RWPE2 (cell line): Measurements from ENCODE around the gene HDAC9.

Experiments
- ATAC-seq: fragments of 200-7000 bp; cut with Tn5 transposase; 3 replicates; pipeline ENCODE4 v1.9.1; 2021; ENCODE audit warnings: low read depth
- DNase-seq: peaks from one replicate; pipeline ENCODE4 v3.0.0-alpha.2; 2020; ENCODE audit warnings: low spot score
- H3K27ac ChIP-seq: fragments of 450-650 bp; 2 replicates; pipeline ENCODE4 v1.5.1; 2017; ENCODE audit warnings: mild to moderate bottlenecking; ENCODE audit not compliant: poor library complexity, severe bottlenecking
- H3K27me3 ChIP-seq: fragments of 250-450 bp; sonication (Bioruptor Pico); 2 replicates; pipeline ENCODE4 v1.5.1; 2021; ENCODE audit warnings: mild to moderate bottlenecking, moderate library complexity; ENCODE audit not compliant: insufficient read depth, poor library complexity, severe bottlenecking
- H3K36me3 ChIP-seq: fragments of 250-450 bp; sonication (Bioruptor Pico); 2 replicates; pipeline ENCODE4 v1.5.1; 2020; ENCODE audit warnings: low read depth, mild to moderate bottlenecking, moderate library complexity
- H3K4me1 ChIP-seq: fragments of 250-450 bp; sonication (Bioruptor Pico); 2 replicates; pipeline ENCODE4 v1.5.1; 2021; ENCODE audit warnings: mild to moderate bottlenecking, moderate library complexity; ENCODE audit not compliant: insufficient read depth, poor library complexity, severe bottlenecking
- H3K4me3 ChIP-seq: fragments of 250-450 bp; sonication (Bioruptor Pico); 2 replicates; pipeline ENCODE4 v1.5.1; 2021; ENCODE audit warnings: mild to moderate bottlenecking, moderate library complexity; ENCODE audit not compliant: severe bottlenecking
- H3K9me3 ChIP-seq: fragments of 250-450 bp; sonication (Bioruptor Pico); 2 replicates; pipeline ENCODE4 v1.5.1; 2021; ENCODE audit warnings: mild to moderate bottlenecking, moderate library complexity; ENCODE audit not compliant: severe bottlenecking
- TF ChIP-seq, protein P1 (sequence below): fragments of 450-650 bp; IDR thresholded peaks from one replicate; pipeline ENCODE4 v1.5.1; 2017; ENCODE audit warnings: mild to moderate bottlenecking, moderate library complexity; ENCODE audit not compliant: poor library complexity, severe bottlenecking

Gene HDAC9

GRCh38 chr7:18541871-18542212, 46.3 kb downstream of the HDAC9 start:
- no peak overlapping the region for H3K27ac ChIP-seq
- no peaks in the 10 kb centered on the region for H3K4me1 ChIP-seq
- no peak for ATAC-seq
- no peak for DNase-seq
- TF ChIP-seq, protein P1, sequence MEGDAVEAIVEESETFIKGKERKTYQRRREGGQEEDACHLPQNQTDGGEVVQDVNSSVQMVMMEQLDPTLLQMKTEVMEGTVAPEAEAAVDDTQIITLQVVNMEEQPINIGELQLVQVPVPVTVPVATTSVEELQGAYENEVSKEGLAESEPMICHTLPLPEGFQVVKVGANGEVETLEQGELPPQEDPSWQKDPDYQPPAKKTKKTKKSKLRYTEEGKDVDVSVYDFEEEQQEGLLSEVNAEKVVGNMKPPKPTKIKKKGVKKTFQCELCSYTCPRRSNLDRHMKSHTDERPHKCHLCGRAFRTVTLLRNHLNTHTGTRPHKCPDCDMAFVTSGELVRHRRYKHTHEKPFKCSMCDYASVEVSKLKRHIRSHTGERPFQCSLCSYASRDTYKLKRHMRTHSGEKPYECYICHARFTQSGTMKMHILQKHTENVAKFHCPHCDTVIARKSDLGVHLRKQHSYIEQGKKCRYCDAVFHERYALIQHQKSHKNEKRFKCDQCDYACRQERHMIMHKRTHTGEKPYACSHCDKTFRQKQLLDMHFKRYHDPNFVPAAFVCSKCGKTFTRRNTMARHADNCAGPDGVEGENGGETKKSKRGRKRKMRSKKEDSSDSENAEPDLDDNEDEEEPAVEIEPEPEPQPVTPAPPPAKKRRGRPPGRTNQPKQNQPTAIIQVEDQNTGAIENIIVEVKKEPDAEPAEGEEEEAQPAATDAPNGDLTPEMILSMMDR: no peak
- H3K9me3 ChIP-seq: no peaks in the 10 kb centered on the region
- no peak overlapping the region for H3K4me3 ChIP-seq
- H3K27me3 ChIP-seq: no peaks in the 10 kb centered on the region
- H3K36me3 ChIP-seq: no peaks in the 10 kb centered on the region

- Histone ChIP-seq H3K9me3 (no peaks in the 10 kb centered on the region), H3K4me1 (no peaks in the 10 kb centered on the region), H3K4me3 (no peak overlapping the region), H3K27me3 (no peaks in the 10 kb centered on the region), H3K36me3 (no peaks in the 10 kb centered on the region), H3K27ac (no peak overlapping the region)
- TF ChIP-seq, protein P1: no peak
- ATAC-seq: no peak
- no peak for DNase-seq
Observed at GRCh38 chr7:18546576-18546975, 51.0 kb downstream of the HDAC9 start.

DNA sequence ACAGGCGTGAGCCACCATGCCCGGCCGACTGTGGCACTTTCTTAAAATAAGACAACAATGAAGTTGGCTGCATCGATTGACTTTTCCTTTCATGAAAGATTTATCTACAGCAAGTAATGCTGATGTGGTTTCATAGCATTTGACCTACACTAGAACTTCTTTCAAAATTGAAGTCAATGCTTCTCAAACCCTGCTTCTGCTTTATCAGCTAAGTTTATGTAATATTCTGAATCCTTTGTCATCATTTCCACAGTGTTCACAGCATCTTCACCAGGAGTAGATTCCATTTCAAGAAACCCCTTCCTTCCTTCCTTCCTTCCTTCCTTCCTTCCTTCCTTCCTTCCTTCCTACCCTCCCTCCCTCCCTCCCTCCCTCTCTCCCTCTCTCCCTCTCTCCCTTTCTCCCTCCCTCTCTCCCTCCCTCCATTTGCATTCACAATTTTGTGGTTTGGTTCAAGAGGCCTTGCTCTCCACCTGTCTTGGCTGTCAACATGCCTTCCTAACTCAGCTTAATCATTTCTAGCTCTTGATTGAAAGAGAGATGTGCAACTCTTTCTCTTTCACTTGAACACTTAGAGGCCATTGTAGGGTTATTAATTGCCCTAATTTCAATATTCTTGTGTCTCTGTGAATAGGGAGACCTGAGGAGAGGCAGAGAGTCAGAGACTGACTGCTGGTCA, 52.1 kb downstream of the HDAC9 start:
- Histone ChIP-seq H3K27ac (no peak overlapping the region), H3K4me3 (no peak overlapping the region), H3K9me3 (no peaks in the 10 kb centered on the region), H3K36me3 (no peaks in the 10 kb centered on the region), H3K27me3 (no peaks in the 10 kb centered on the region), H3K4me1 (no peaks in the 10 kb centered on the region)
- DNase-seq (no peak), ATAC-seq (no peak)
- TF ChIP-seq, protein P1: no peak

GRCh38 chr7:18548534-18548933, 53.0 kb downstream of the HDAC9 start:
- Histone ChIP-seq H3K36me3 (no peaks in the 10 kb centered on the region), H3K27ac (no peak overlapping the region), H3K9me3 (no peaks in the 10 kb centered on the region), H3K27me3 (no peaks in the 10 kb centered on the region), H3K4me1 (no peaks in the 10 kb centered on the region), H3K4me3 (no peak overlapping the region)
- ATAC-seq (no peak), DNase-seq (no peak)
- TF ChIP-seq, protein P1: no peak

DNA sequence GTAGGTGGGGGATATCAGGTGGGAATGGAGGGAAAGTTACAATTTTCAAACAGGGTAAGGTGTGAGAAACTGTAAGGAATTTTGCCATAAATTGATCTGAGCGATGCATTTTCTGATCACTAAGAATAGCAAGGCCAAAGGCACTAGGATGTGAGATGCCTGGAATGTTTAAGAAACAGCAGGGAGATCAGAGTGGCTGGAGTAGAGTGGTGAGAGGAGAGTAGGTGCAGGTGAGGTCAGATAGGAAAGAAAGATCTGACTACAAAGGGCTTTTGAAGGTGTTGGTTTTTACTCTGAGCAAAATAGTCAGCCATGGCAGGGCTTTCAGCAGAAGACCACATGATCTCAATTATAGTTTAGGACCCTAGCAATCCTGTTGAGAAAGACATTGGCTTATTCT, 55.0 kb downstream of the HDAC9 start:
- ATAC-seq (no peak), DNase-seq (no peak)
- no peaks in the 10 kb centered on the region for H3K36me3 ChIP-seq
- TF ChIP-seq, protein P1: no peak
- no peaks in the 10 kb centered on the region for H3K9me3 ChIP-seq
- H3K27ac ChIP-seq: no peak overlapping the region
- H3K4me3 ChIP-seq: no peak overlapping the region
- peaks cover under 1% of the 10 kb centered on the region for H3K4me1 ChIP-seq
- H3K27me3 ChIP-seq: no peaks in the 10 kb centered on the region
